Measurements from ENCODE around the gene EIF3J.

DNA sequence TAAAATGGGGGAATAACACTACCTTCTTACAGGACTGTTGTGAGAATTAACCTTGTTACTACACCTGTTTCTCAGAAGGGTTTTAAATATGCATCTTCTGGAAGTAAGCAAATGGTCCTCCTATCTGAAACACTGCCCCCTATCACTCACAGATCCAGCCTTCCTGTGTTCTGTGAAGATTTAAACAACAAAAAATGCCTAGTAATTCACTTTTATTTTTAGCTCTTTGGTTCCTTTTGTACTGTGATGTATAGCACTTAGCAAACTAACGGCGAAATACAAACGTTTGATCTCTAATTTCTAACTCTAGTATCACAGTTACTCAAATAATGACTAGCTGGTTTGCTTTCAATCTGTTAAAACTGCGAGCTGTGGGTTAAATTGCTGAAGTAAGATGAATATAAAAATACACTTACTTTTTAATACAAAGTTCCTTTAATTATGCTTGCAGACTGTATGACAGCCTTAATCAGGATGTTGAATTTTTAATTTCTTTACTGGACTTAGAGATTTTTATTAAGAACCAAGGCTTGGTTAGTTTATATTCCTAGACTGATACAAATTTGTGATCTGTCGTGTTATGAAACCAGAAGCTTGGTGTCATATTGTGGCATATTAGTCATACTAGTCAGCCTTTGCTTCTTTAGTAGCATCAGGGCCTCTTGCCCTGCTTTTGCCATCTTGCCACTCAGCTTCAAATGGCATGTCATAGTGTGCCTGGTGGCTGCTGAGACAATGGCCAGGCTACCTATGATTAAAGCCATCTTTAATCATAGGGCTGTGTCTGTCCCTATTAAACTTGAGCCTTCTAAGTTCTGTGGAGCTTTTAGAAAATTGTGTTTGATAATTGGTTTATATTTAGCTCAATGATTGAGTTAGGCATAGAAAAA is 9.2 kb downstream of the EIF3J start:
- TF ChIP-seq, protein P1, sequence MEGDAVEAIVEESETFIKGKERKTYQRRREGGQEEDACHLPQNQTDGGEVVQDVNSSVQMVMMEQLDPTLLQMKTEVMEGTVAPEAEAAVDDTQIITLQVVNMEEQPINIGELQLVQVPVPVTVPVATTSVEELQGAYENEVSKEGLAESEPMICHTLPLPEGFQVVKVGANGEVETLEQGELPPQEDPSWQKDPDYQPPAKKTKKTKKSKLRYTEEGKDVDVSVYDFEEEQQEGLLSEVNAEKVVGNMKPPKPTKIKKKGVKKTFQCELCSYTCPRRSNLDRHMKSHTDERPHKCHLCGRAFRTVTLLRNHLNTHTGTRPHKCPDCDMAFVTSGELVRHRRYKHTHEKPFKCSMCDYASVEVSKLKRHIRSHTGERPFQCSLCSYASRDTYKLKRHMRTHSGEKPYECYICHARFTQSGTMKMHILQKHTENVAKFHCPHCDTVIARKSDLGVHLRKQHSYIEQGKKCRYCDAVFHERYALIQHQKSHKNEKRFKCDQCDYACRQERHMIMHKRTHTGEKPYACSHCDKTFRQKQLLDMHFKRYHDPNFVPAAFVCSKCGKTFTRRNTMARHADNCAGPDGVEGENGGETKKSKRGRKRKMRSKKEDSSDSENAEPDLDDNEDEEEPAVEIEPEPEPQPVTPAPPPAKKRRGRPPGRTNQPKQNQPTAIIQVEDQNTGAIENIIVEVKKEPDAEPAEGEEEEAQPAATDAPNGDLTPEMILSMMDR (IDR thresholded peaks at IDR 0.05): peak; percentile 59
- no peak for TF ChIP-seq SMC3 (IDR thresholded peaks at IDR 0.05; ENCODE audit: low read depth, low read length)
- TF ChIP-seq, protein P2, sequence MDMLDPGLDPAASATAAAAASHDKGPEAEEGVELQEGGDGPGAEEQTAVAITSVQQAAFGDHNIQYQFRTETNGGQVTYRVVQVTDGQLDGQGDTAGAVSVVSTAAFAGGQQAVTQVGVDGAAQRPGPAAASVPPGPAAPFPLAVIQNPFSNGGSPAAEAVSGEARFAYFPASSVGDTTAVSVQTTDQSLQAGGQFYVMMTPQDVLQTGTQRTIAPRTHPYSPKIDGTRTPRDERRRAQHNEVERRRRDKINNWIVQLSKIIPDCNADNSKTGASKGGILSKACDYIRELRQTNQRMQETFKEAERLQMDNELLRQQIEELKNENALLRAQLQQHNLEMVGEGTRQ (IDR thresholded peaks at IDR 0.05; ENCODE audit: borderline replicate concordance, low read depth, low read length): no peak
- peak; percentile 29; the same call in 1 of the 2 replicates for TF ChIP-seq MXI1 (IDR thresholded peaks at IDR 0.05; ENCODE audit: low read depth, low read length)
- no peak for TF ChIP-seq GATA2 (CRISPR knock-in tag; IDR thresholded peaks at IDR 0.05)
- TF ChIP-seq YY1 (IDR thresholded peaks at IDR 0.05; ENCODE audit: low read depth): no peak
- 0 out of 2 replicates have a peak, but pooled peaks have one; percentile 7 for TF ChIP-seq JUND (IDR thresholded peaks at IDR 0.05)
- TF ChIP-seq NRF1 (IDR thresholded peaks at IDR 0.05; ENCODE audit: low read depth, low read length): no peak

Measured in SK-N-SH (cell line).